SK-N-SH (cell line): Measurements from ENCODE around the gene TM6SF1.

Experiments used
- ELF1 ChIP-seq: IDR thresholded peaks from 2 replicates; pipeline ENCODE4 v1.4.0; 2012
- EZH2phosphoT487 ChIP-seq: fragments of 200-600 bp; sonication (generic); IDR thresholded peaks from 2 replicates; pipeline ENCODE4 v1.6.1; 2017; ENCODE audit warnings: low read depth, mixed run types, mild to moderate bottlenecking, antibody characterized with exemption, moderate library complexity, borderline replicate concordance
- FOXM1 ChIP-seq: IDR thresholded peaks from 2 replicates; pipeline ENCODE4 v1.4.0; 2012; ENCODE audit warnings: low read depth, mild to moderate bottlenecking
- GATA2 ChIP-seq: sonication (generic); formaldehyde crosslinking; IDR thresholded peaks from 2 replicates; pipeline ENCODE4 v1.5.0; 2020; ENCODE audit warnings: mild to moderate bottlenecking, missing genetic modification reagents
- SIN3A ChIP-seq: IDR thresholded peaks from 2 replicates; pipeline ENCODE4 v1.6.1; 2012; ENCODE audit warnings: low read depth, mild to moderate bottlenecking, low read length, moderate library complexity, borderline replicate concordance
- TAF1 ChIP-seq: IDR thresholded peaks from 2 replicates; pipeline ENCODE4 v1.6.1; 2012; ENCODE audit warnings: low read depth, mild to moderate bottlenecking, low read length, moderate library complexity, borderline replicate concordance
- TCF12 ChIP-seq: IDR thresholded peaks from 2 replicates; pipeline ENCODE4 v1.4.0; 2012
- TF ChIP-seq, protein P1 (sequence below): fragments of 200-600 bp; sonication (generic); IDR thresholded peaks from 2 replicates; pipeline ENCODE4 v1.6.1; 2017; ENCODE audit warnings: antibody characterized with exemption, mild to moderate bottlenecking, moderate library complexity
- TF ChIP-seq, protein P2 (sequence below): fragments of 150-350 bp; IDR thresholded peaks from 2 replicates; pipeline ENCODE4 v1.6.1; 2016; ENCODE audit warnings: mild to moderate bottlenecking, low read depth, low read length
- TF ChIP-seq, protein P3 (sequence below): fragments of 150-350 bp; IDR thresholded peaks from 2 replicates; pipeline ENCODE4 v1.6.1; 2017; ENCODE audit warnings: antibody characterized with exemption, low read length, low read depth, borderline replicate concordance
- TF ChIP-seq, protein P4 (sequence below): IDR thresholded peaks from 2 replicates; pipeline ENCODE4 v1.4.0; 2012; ENCODE audit warnings: low read depth, borderline replicate concordance

DNA sequence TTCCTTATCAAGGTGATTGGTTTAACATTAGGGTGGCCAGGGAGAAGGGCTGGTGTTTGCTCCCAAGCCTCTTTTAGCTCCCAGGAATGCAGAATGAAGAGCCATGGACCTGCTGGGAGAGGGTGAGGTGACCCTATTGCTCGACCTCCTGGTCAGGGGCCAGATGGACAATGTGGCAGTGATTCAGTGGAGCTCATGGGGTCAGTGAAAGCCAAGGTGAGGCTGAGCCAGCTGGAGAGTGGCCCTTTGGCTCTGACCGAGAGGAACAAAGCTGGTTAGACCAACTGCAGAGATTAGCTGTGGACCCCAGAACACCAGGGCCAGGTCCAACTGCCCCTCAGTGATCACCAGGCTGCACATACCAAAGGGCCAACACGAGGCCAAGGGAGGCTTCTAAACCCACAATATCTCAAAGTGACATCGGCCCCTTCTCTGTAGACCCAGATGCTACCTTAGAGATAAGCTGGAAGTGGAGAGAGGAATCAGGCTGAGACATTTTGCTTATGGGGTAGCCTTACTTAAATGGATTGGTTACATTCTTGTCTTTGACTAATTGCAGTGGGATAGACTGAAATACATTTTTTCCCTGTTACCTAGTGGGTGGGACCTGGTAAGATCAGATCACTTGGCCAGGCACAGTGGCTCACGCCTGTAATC is 24.6 kb upstream of the TM6SF1 start:
- TF ChIP-seq, protein P1, sequence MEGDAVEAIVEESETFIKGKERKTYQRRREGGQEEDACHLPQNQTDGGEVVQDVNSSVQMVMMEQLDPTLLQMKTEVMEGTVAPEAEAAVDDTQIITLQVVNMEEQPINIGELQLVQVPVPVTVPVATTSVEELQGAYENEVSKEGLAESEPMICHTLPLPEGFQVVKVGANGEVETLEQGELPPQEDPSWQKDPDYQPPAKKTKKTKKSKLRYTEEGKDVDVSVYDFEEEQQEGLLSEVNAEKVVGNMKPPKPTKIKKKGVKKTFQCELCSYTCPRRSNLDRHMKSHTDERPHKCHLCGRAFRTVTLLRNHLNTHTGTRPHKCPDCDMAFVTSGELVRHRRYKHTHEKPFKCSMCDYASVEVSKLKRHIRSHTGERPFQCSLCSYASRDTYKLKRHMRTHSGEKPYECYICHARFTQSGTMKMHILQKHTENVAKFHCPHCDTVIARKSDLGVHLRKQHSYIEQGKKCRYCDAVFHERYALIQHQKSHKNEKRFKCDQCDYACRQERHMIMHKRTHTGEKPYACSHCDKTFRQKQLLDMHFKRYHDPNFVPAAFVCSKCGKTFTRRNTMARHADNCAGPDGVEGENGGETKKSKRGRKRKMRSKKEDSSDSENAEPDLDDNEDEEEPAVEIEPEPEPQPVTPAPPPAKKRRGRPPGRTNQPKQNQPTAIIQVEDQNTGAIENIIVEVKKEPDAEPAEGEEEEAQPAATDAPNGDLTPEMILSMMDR = no peak
- TF ChIP-seq, protein P2, sequence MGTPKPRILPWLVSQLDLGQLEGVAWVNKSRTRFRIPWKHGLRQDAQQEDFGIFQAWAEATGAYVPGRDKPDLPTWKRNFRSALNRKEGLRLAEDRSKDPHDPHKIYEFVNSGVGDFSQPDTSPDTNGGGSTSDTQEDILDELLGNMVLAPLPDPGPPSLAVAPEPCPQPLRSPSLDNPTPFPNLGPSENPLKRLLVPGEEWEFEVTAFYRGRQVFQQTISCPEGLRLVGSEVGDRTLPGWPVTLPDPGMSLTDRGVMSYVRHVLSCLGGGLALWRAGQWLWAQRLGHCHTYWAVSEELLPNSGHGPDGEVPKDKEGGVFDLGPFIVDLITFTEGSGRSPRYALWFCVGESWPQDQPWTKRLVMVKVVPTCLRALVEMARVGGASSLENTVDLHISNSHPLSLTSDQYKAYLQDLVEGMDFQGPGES = no peak
- TF ChIP-seq TCF12 (no peak), SIN3A (no peak), TAF1 (no peak), ELF1 (no peak), GATA2 (CRISPR knock-in tag) (no peak), FOXM1 (no peak), EZH2phosphoT487 (no peak)
- TF ChIP-seq, protein P3, sequence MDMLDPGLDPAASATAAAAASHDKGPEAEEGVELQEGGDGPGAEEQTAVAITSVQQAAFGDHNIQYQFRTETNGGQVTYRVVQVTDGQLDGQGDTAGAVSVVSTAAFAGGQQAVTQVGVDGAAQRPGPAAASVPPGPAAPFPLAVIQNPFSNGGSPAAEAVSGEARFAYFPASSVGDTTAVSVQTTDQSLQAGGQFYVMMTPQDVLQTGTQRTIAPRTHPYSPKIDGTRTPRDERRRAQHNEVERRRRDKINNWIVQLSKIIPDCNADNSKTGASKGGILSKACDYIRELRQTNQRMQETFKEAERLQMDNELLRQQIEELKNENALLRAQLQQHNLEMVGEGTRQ = no peak
- TF ChIP-seq, protein P4, sequence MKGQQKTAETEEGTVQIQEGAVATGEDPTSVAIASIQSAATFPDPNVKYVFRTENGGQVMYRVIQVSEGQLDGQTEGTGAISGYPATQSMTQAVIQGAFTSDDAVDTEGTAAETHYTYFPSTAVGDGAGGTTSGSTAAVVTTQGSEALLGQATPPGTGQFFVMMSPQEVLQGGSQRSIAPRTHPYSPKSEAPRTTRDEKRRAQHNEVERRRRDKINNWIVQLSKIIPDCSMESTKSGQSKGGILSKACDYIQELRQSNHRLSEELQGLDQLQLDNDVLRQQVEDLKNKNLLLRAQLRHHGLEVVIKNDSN = no peak
